ENCODE data around the gene KIAA1755. TPM values are rescaled to one million over a fixed set of nuclear protein-coding genes. Genes with fewer than 3 reads are reported as not detected.

Gene KIAA1755
- total RNA-seq, 1 experiment from 2014 or later = not detected

DNA sequence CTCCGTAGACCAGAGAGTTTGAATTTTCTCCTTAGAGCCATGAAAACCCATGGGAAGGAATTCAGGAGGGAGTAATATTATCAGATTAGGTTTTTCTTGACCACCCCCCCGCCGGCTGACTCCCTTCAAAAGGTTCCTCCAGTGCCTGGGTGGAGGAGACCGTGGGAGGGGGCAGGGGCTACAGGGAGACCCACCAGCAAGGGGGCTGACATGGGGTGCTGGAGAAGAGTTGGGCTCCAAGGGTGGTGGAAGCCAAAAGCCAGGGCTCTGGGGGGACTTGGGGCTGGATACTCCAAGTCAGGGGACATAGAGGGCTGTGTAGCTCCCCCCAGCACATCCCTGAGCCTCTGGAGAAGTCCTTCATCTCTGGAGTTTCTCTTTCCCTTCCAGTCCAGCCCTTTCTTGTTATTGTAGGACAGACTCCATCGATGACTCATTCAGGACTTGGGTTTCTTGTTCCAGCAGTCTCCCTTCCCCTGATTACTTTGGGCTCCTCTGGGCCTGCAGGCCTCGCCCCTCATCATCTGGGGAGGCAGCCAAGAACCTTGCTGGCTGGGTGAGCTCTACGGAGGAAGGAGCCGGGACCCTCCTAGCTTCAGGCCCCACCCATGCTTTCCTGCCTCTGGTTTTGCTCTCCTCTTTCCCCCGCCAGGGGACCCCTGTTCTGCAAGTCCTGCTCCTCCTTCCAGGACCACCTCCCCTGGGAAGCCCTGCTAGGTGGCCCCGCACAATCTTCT is 10.5 kb upstream of the KIAA1755 start:
- TF ChIP-seq EZH2 (IDR thresholded peaks at IDR 0.05; ENCODE audit: borderline replicate concordance, low read depth, low read length, poor library complexity, severe bottlenecking) = no peak
- TF ChIP-seq, protein P1, sequence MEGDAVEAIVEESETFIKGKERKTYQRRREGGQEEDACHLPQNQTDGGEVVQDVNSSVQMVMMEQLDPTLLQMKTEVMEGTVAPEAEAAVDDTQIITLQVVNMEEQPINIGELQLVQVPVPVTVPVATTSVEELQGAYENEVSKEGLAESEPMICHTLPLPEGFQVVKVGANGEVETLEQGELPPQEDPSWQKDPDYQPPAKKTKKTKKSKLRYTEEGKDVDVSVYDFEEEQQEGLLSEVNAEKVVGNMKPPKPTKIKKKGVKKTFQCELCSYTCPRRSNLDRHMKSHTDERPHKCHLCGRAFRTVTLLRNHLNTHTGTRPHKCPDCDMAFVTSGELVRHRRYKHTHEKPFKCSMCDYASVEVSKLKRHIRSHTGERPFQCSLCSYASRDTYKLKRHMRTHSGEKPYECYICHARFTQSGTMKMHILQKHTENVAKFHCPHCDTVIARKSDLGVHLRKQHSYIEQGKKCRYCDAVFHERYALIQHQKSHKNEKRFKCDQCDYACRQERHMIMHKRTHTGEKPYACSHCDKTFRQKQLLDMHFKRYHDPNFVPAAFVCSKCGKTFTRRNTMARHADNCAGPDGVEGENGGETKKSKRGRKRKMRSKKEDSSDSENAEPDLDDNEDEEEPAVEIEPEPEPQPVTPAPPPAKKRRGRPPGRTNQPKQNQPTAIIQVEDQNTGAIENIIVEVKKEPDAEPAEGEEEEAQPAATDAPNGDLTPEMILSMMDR (conservative IDR thresholded peaks at IDR 0.05; ENCODE audit: low read depth, low read length) = no peak
- Histone ChIP-seq H3K9me3 (ENCODE audit: low read depth, low read length, poor library complexity, severe bottlenecking) (no peaks in the 10 kb centered on the region), H3K36me3 (ENCODE audit: insufficient read depth, low read length, poor library complexity, severe bottlenecking) (no peaks in the 10 kb centered on the region), H3K4me3 (ENCODE audit: low read depth, low read length, poor library complexity, severe bottlenecking) (no peak overlapping the region), H3K4me1 (ENCODE audit: insufficient read depth, low read length, poor library complexity, severe bottlenecking) (no peaks in the 10 kb centered on the region), H3K27ac (ENCODE audit: low read depth, low read length, poor library complexity, severe bottlenecking) (no peak overlapping the region), H3K27me3 (replicated peaks; ENCODE audit: insufficient read depth, low read depth, low read length, poor library complexity) (peaks cover 12% of the 10 kb centered on the region)
- POLR2A ChIA-PET (ENCODE audit: low non-redundant PET) = no interaction called here
- BruUV-seq (replicated peaks) = no TSS peak
- CTCF ChIA-PET = no interaction called here
- DNase-seq (ENCODE audit: low spot score) = no peak
- intact Hi-C loops (cut with micrococcal nuclease; ENCODE audit: unreplicated experiment) = no loop called here

DNA sequence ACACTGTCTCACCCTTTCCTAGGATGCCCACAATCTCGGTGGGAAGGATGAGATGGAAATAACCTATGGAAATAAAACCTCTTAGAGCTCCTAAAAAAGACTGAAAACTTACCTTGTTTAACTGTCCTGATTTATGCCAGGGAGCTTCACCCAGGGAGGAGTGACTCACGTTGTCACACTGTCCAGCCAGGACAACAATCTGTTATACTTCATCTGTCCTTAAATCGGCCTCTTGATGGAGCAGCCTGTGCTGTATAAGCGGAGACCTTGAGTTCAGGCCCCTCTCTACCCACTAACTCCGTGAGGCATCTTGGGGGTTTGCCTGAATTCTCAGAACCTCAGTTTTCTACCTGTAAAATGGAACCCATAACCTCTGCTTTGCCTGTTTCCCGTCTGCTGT is 9.2 kb upstream of the KIAA1755 start:
- H3K27ac ChIP-seq (ENCODE audit: low read depth, low read length, poor library complexity, severe bottlenecking) = no peak overlapping the region
- POLR2A ChIA-PET (ENCODE audit: low non-redundant PET) = no interaction called here
- intact Hi-C loops (cut with micrococcal nuclease; ENCODE audit: unreplicated experiment) = no loop called here
- H3K36me3 ChIP-seq (ENCODE audit: insufficient read depth, low read length, poor library complexity, severe bottlenecking) = no peaks in the 10 kb centered on the region
- H3K9me3 ChIP-seq (ENCODE audit: low read depth, low read length, poor library complexity, severe bottlenecking) = no peaks in the 10 kb centered on the region
- BruUV-seq (replicated peaks) = no TSS peak
- no peaks in the 10 kb centered on the region for H3K4me1 ChIP-seq (ENCODE audit: insufficient read depth, low read length, poor library complexity, severe bottlenecking)
- H3K27me3 ChIP-seq (replicated peaks; ENCODE audit: insufficient read depth, low read depth, low read length, poor library complexity) = peaks cover 13% of the 10 kb centered on the region
- no peak for DNase-seq (ENCODE audit: low spot score)
- CTCF ChIA-PET = no interaction called here
- no peak overlapping the region for H3K4me3 ChIP-seq (ENCODE audit: low read depth, low read length, poor library complexity, severe bottlenecking)
- no peak for TF ChIP-seq EZH2 (IDR thresholded peaks at IDR 0.05; ENCODE audit: borderline replicate concordance, low read depth, low read length, poor library complexity, severe bottlenecking)
- TF ChIP-seq, protein P1 (conservative IDR thresholded peaks at IDR 0.05; ENCODE audit: low read depth, low read length) = no peak

DNA sequence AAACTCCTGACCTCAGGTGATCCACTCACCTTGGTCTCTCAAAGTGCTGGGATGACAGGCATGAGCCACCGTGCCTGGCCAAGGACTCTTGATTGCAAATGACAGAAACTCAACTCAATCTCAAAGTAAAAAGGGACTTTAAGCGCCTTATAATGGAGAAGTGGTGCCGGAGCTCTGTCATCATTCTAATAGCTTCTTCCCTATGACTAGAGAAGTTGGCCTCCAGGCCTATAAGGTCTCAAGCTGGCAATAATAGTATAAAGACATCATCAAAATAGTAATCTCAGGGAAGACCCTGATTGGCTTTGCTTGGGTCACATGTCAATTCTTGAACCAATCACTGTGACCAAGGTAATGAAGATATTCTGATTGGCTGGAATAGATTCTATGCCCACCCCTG is 8.5 kb upstream of the KIAA1755 start:
- no peaks in the 10 kb centered on the region for H3K4me1 ChIP-seq (ENCODE audit: insufficient read depth, low read length, poor library complexity, severe bottlenecking)
- TF ChIP-seq, protein P1 (conservative IDR thresholded peaks at IDR 0.05; ENCODE audit: low read depth, low read length) = no peak
- TF ChIP-seq EZH2 (IDR thresholded peaks at IDR 0.05; ENCODE audit: borderline replicate concordance, low read depth, low read length, poor library complexity, severe bottlenecking) = no peak
- H3K36me3 ChIP-seq (ENCODE audit: insufficient read depth, low read length, poor library complexity, severe bottlenecking) = no peaks in the 10 kb centered on the region
- ChIA-PET POLR2A (ENCODE audit: low non-redundant PET) (no interaction called here), CTCF (no interaction called here)
- BruUV-seq (replicated peaks) = no TSS peak
- no peak overlapping the region for H3K27ac ChIP-seq (ENCODE audit: low read depth, low read length, poor library complexity, severe bottlenecking)
- H3K9me3 ChIP-seq (ENCODE audit: low read depth, low read length, poor library complexity, severe bottlenecking) = no peaks in the 10 kb centered on the region
- peaks cover 16% of the 10 kb centered on the region for H3K27me3 ChIP-seq (replicated peaks; ENCODE audit: insufficient read depth, low read depth, low read length, poor library complexity)
- H3K4me3 ChIP-seq (ENCODE audit: low read depth, low read length, poor library complexity, severe bottlenecking) = no peak overlapping the region
- no peak for DNase-seq (ENCODE audit: low spot score)
- intact Hi-C loops (cut with micrococcal nuclease; ENCODE audit: unreplicated experiment) = no loop called here
